GM12878 (cell line): Measurements from ENCODE around the gene PGM2L1. TPM values are rescaled to one million over a fixed set of nuclear protein-coding genes. Genes with fewer than 3 reads are reported as not detected.

Experiments
- ATAC-seq: fragments of 200-7000 bp; cut with Tn5 transposase; 3 replicates; pipeline ENCODE4 v1.9.1; 2020; ENCODE audit warnings: mild to moderate bottlenecking, moderate library complexity
- BruUV-seq: library from RNA; stranded (reverse); fragments of 400-500 nt; replicated peaks from 2 replicates; lab custom pipeline; 2021; lab: Mats Ljungman, UMichigan
- CTCF ChIA-PET: fragments of 300-600 bp; sonication (Branson Sonifier 250); formaldehyde crosslinking; extraction: SDS; loops from one replicate; lab custom pipeline; 2021; ENCODE audit warnings: inconsistent platforms; lab: Yijun Ruan, JAX
- POLR2A ChIA-PET: fragments of 350-600 bp; formaldehyde crosslinking; extraction: SDS; loops from one replicate; lab custom pipeline; 2021; ENCODE audit warnings: inconsistent platforms; lab: Charles Lee
- RAD21 ChIA-PET: fragments of 300-600 bp; sonication (Branson Sonifier 250); formaldehyde crosslinking; loops from one replicate; lab custom pipeline; 2023; ENCODE audit warnings: antibody characterized with exemption; ENCODE audit not compliant: unreplicated experiment; lab: Charles Lee
- SMC1A ChIA-PET: fragments of 300-600 bp; sonication (Branson Sonifier 250); formaldehyde crosslinking; loops from one replicate; lab custom pipeline; 2023; ENCODE audit not compliant: unreplicated experiment, uncharacterized antibody; lab: Charles Lee
- DNase-seq: peaks from one replicate; pipeline ENCODE4 v3.0.0-alpha.2; 2011; ENCODE audit warnings: low read depth, low spot score
- FAIRE-seq: peaks from 3 replicates; lab custom pipeline; 2011; peaks lifted over from hg19 to GRCh38; lab: Jason Lieb, UNC
- H2AFZ ChIP-seq: 2 replicates; pipeline ENCODE4 v1.6.0; 2011; ENCODE audit warnings: low read depth, low read length, control low read depth; ENCODE audit not compliant: control insufficient read depth
- H3K27ac ChIP-seq: 2 replicates; pipeline ENCODE4 v1.5.1; 2011; ENCODE audit warnings: control low read depth; ENCODE audit not compliant: control insufficient read depth, insufficient read depth
- H3K27me3 ChIP-seq, 2 experiments: replicated peaks in 1 of 2; 2 replicates each; pipeline versions ENCODE4 v1.6.0 to v1.6.1; 2011; ENCODE audit warnings: low read length in 1 of 2; ENCODE audit not compliant: control insufficient read depth in 2 of 2, insufficient read depth in 2 of 2
- H3K36me3 ChIP-seq, 2 experiments: 2 replicates each; pipeline ENCODE4 v1.5.1; 2011; ENCODE audit warnings: low read length in 1 of 2; ENCODE audit not compliant: control insufficient read depth in 2 of 2, insufficient read depth in 2 of 2
- H3K4me1 ChIP-seq: 2 replicates; pipeline ENCODE4 v1.6.1; 2011; ENCODE audit warnings: mild to moderate bottlenecking, low read length, moderate library complexity, mixed read lengths; ENCODE audit not compliant: control insufficient read depth, insufficient read depth
- H3K4me2 ChIP-seq: 2 replicates; pipeline ENCODE4 v1.6.0; 2011; ENCODE audit warnings: control low read depth; ENCODE audit not compliant: control insufficient read depth, insufficient read depth
- H3K4me3 ChIP-seq: fragments of 200-600 bp; sonication (generic); 2 replicates; pipeline ENCODE4 v1.5.1; 2016
- H3K79me2 ChIP-seq: 2 replicates; pipeline ENCODE4 v1.6.0; 2011; ENCODE audit warnings: low read length; ENCODE audit not compliant: control insufficient read depth, insufficient read depth
- H3K9ac ChIP-seq: 2 replicates; pipeline ENCODE4 v1.8.0; 2011; ENCODE audit warnings: low read length, control low read depth, mixed read lengths; ENCODE audit not compliant: control insufficient read depth, insufficient read depth
- H3K9me3 ChIP-seq: replicated peaks from 3 replicates; pipeline ENCODE4 v1.5.1; 2011; ENCODE audit warnings: mild to moderate bottlenecking, low read length; ENCODE audit not compliant: control insufficient read depth, insufficient read depth
- H4K20me1 ChIP-seq: 2 replicates; pipeline ENCODE4 v1.6.0; 2011; ENCODE audit not compliant: control insufficient read depth, insufficient read depth
- HDAC6 ChIP-seq: fragments of 200-600 bp; sonication (generic); IDR thresholded peaks from one replicate; pipeline ENCODE4 v1.8.0; 2017; ENCODE audit warnings: antibody characterized with exemption; ENCODE audit not compliant: unreplicated experiment
- KLF5 ChIP-seq: fragments of 450-650 bp; IDR thresholded peaks from 2 replicates; pipeline ENCODE4 v1.6.1; 2014; ENCODE audit warnings: mild to moderate bottlenecking; ENCODE audit not compliant: partially characterized antibody
- WGBS: methylation state at CpG from one replicate; pipeline ENCODE4 v1.1.6; 2016; ENCODE audit warnings: low lambda C conversion rate; ENCODE audit not compliant: insufficient replicate concordance, insufficient coverage; ENCODE audit errors: missing lambda C conversion rate; 5-methylcytosine and 5-hydroxymethylcytosine counted together
- in situ Hi-C: fragments of 300-500 bp; cut with MboI; formaldehyde crosslinking; loops from 9 replicates; pipeline ENCODE4 v1.14.3; 2018; ENCODE audit warnings: mixed read lengths
- intact Hi-C: fragments of 100-400 bp; cut with micrococcal nuclease; formaldehyde crosslinking; loops from one replicate; pipeline ENCODE4 v1.14.2; 2022; ENCODE audit not compliant: unreplicated experiment
- polyA plus RNA-seq, 11 experiments: library from polyadenylated mRNA; depleted of rRNA in 4 of 11; unstranded in 6 of 11; stranded (reverse) in 5 of 11; fragments of >200 nt; fragmentation: Nextera tagmentation in 4 of 11; fragmentation: Illumina TruSeq in 1 of 11; extraction: Ambion mirVana in 4 of 11; extraction: Trizol in 1 of 11; gene quantifications; 1 replicate in 1 of 11; 2 replicates in 10 of 11; pipeline versions ENCODE4 v1.2.1 to v1.2.3, GENCODE V29; 2011 to 2016; ENCODE audit warnings: inconsistent platforms in 2 of 11, missing spikeins in 2 of 11, low read depth in 1 of 11
- total RNA-seq, 4 experiments: library from RNA; depleted of rRNA in 3 of 4; stranded (reverse); fragments of >200 nt in 3 of 4; fragmentation: Illumina TruSeq in 1 of 4; extraction: Trizol in 1 of 4; gene quantifications; 2 replicates each; pipeline versions ENCODE4 v1.2.1 to v1.2.3, GENCODE V29; 2013 to 2021
- TF ChIP-seq, protein P1 (sequence below): IDR thresholded peaks from 2 replicates; pipeline ENCODE4 v1.6.1; 2012; ENCODE audit warnings: low read length, inconsistent platforms
- TF ChIP-seq, protein P2 (sequence below): IDR thresholded peaks from 2 replicates; pipeline ENCODE4 v1.6.1; 2011; ENCODE audit warnings: borderline replicate concordance, low read depth, mild to moderate bottlenecking, moderate library complexity, mixed read lengths, low read length; ENCODE audit not compliant: insufficient read depth; ENCODE audit errors: extremely low read length

Gene PGM2L1
- total and polyA plus RNA-seq, 10 of the 15 experiments (the other 5 are each of a cell fraction or from before 2014, with no cell fraction given), result 0.04 to 0.20 (median 0.13) TPM; not detected in 1

GRCh38 chr11:74345420-74345819, 52.8 kb downstream of the PGM2L1 start:
- no peaks in the 10 kb centered on the region for H3K79me2 ChIP-seq
- CTCF ChIA-PET, result interaction anchor here (1.3 kb wide), 1 partner anchor 104 kb away, joined by 5 read pairs; no protein-coding TSS in a partner anchor
- 0% methylated on average over 1 of the region's 1 CpG for WGBS
- no peak overlapping the region for H3K4me3 ChIP-seq
- intact Hi-C loops (no loop called here), in situ Hi-C loops (no loop called here)
- FAIRE-seq (no peak), ATAC-seq (no peak), DNase-seq (no peak)
- BruUV-seq, result no TSS peak
- POLR2A ChIA-PET, result no interaction called here
- H3K9me3 ChIP-seq, result no peaks in the 10 kb centered on the region
- no peak overlapping the region for H2AFZ ChIP-seq
- SMC1A ChIA-PET, result no interaction called here
- RAD21 ChIA-PET, result no interaction called here
- H3K4me2 ChIP-seq, result no peak overlapping the region
- H3K27me3 ChIP-seq, result no peaks in the 10 kb centered on the region; a peak in 1 of 4 replicates
- no peaks in the 10 kb centered on the region for H4K20me1 ChIP-seq
- TF ChIP-seq, protein P1, sequence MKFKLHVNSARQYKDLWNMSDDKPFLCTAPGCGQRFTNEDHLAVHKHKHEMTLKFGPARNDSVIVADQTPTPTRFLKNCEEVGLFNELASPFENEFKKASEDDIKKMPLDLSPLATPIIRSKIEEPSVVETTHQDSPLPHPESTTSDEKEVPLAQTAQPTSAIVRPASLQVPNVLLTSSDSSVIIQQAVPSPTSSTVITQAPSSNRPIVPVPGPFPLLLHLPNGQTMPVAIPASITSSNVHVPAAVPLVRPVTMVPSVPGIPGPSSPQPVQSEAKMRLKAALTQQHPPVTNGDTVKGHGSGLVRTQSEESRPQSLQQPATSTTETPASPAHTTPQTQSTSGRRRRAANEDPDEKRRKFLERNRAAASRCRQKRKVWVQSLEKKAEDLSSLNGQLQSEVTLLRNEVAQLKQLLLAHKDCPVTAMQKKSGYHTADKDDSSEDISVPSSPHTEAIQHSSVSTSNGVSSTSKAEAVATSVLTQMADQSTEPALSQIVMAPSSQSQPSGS, result no peak
- H3K27ac ChIP-seq, result no peak overlapping the region
- H3K9ac ChIP-seq, result no peak overlapping the region
- no peaks in the 10 kb centered on the region for H3K36me3 ChIP-seq
- no peaks in the 10 kb centered on the region for H3K4me1 ChIP-seq

GRCh38 chr11:74341921-74342320, 56.3 kb downstream of the PGM2L1 start:
- RAD21 ChIA-PET, result interaction anchor here (1.0 kb wide), 1 partner anchor 108 kb away, joined by 3 read pairs; no protein-coding TSS in a partner anchor
- in situ Hi-C loops (no loop called here), intact Hi-C loops (no loop called here)
- Histone ChIP-seq H3K4me2 (no peak overlapping the region), H2AFZ (no peak overlapping the region), H3K36me3 (no peaks in the 10 kb centered on the region), H3K79me2 (no peaks in the 10 kb centered on the region), H4K20me1 (no peaks in the 10 kb centered on the region), H3K4me1 (no peaks in the 10 kb centered on the region), H3K27ac (no peak overlapping the region)
- POLR2A ChIA-PET, result no interaction called here
- no TSS peak for BruUV-seq
- TF ChIP-seq HDAC6 (no peak), KLF5 (no peak)
- TF ChIP-seq, protein P2, sequence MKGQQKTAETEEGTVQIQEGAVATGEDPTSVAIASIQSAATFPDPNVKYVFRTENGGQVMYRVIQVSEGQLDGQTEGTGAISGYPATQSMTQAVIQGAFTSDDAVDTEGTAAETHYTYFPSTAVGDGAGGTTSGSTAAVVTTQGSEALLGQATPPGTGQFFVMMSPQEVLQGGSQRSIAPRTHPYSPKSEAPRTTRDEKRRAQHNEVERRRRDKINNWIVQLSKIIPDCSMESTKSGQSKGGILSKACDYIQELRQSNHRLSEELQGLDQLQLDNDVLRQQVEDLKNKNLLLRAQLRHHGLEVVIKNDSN, result no peak
- TF ChIP-seq, all 136 proteins: peak for 0
- Histone ChIP-seq H3K27me3 (no peaks in the 10 kb centered on the region), H3K9ac (no peak overlapping the region), H3K9me3 (no peaks in the 10 kb centered on the region), H3K4me3 (no peak overlapping the region)
- 0% methylated on average over 1 of the region's 1 CpG for WGBS
- ChIA-PET CTCF (no interaction called here), SMC1A (no interaction called here)
- FAIRE-seq (no peak), ATAC-seq (no peak), DNase-seq (no peak)
